ENCODE measurements around the gene RARA.
A peak's percentile ranks its signal among the peaks of the same experiment; 100 is the strongest.
"Not testable (repeated sequence)": the region's sequence is repeated elsewhere in the genome, so short reads cannot be mapped to it uniquely, and the experiment has no call there.

The RARA gene

GRCh38 chr17:40297511-40297910, 11.5 kb upstream of the RARA start:
- no peak for DNase-seq (ENCODE audit: low read depth, low spot score)

GRCh38 chr17:40298726-40299125, 10.3 kb upstream of the RARA start:
- no peak for DNase-seq (ENCODE audit: low read depth, low spot score)

- not testable (repeated sequence) for DNase-seq (ENCODE audit: low read depth, low spot score)
These were observed 9.7 kb upstream of the RARA start for GRCh38 chr17:40299159-40299757.

GRCh38 chr17:40301315-40301714, 7.7 kb upstream of the RARA start:
- no peak for DNase-seq (ENCODE audit: low read depth, low spot score)

GRCh38 chr17:40303009-40303657, 5.8 kb upstream of the RARA start:
- DNase-seq (ENCODE audit: low read depth, low spot score) = no peak

- DNase-seq (ENCODE audit: low read depth, low spot score) = no peak
These were observed 5.0 kb upstream of the RARA start for GRCh38 chr17:40303708-40304551.

- DNase-seq (ENCODE audit: low read depth, low spot score) = not testable (repeated sequence)
These were observed 4.5 kb upstream of the RARA start for GRCh38 chr17:40304552-40304863.

- not testable (repeated sequence) for DNase-seq (ENCODE audit: low read depth, low spot score)
These were observed 4.1 kb upstream of the RARA start for GRCh38 chr17:40304866-40305265.

- DNase-seq (ENCODE audit: low read depth, low spot score) = no peak
These were observed 2.6 kb upstream of the RARA start for GRCh38 chr17:40306395-40306794.

GRCh38 chr17:40307001-40307730, 1.8 kb upstream of the RARA start:
- DNase-seq (ENCODE audit: low read depth, low spot score) = no peak

- DNase-seq (ENCODE audit: low read depth, low spot score) = no peak
These were observed 1.2 kb upstream of the RARA start for GRCh38 chr17:40307740-40308239.

GRCh38 chr17:40309949-40310510, 1.1 kb downstream of the RARA start:
- no peak for DNase-seq (ENCODE audit: low read depth, low spot score)

GRCh38 chr17:40310882-40311391, 2.0 kb downstream of the RARA start:
- DNase-seq (ENCODE audit: low read depth, low spot score) = no peak

GRCh38 chr17:40311575-40311974, 2.6 kb downstream of the RARA start:
- DNase-seq (ENCODE audit: low read depth, low spot score) = no peak

GRCh38 chr17:40312131-40312731, 3.3 kb downstream of the RARA start:
- DNase-seq (ENCODE audit: low read depth, low spot score) = no peak

GRCh38 chr17:40312893-40313667, 4.1 kb downstream of the RARA start:
- no peak for DNase-seq (ENCODE audit: low read depth, low spot score)

- DNase-seq (ENCODE audit: low read depth, low spot score) = no peak
These were observed 4.9 kb downstream of the RARA start for GRCh38 chr17:40313668-40314583.

- peak; percentile 70 for DNase-seq (ENCODE audit: low read depth, low spot score)
These were observed 5.6 kb downstream of the RARA start for GRCh38 chr17:40314584-40314956.

GRCh38 chr17:40315206-40315605, 6.2 kb downstream of the RARA start:
- DNase-seq (ENCODE audit: low read depth, low spot score) = no peak

Data from activated CD4-positive, CD25-positive, alpha-beta regulatory T cell treated with anti-CD3 and anti-CD28 coated beads, Interleukin-2, amount 50 U/mL, for 16 hours (primary cell).